ENCODE data around the gene SSTR3.

DNA sequence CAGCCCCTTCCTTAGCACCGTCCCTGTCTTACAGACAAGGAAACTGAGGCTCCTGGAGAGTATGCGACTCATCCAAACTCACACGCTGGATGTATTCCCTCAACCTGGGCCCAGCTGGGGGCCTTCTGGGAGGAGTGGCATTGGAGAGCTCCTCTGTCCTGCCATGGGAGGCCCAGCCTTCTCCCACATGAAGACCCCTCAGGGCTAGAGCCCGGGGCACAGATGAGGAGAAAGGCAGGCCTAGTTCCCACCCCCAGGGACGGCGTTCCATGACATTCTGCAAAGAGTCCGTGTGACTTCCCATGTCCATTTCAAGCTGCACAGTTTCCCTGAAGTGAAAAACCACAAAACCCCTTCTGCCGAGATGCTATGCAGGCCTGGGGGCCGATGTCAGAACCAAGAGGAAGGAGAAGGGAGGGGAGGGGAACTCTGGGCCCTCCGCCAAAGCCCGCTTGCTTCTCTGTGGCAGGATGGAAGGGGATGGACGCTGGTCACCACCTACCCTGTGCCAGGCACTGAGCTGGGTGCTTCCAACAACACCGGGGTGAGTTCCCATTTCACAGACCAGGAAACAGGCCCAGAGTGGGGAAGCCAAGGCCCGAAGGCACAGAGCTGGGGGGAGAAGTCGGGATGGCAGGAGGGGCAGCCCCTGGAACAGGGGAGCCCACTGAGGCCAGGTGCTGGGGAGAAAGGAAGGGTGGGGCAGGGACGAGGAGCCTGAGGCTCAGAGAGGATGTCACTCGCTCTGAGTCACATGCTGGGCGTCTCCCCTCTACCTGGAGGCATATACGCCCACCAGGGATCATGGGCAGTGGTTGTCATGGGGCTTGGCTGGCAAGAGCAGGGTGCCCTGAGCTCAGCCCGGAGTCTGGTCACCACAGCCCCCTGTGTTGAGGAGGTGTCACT lies 16.1 kb upstream of the SSTR3 start:
- TF ChIP-seq, protein P1, sequence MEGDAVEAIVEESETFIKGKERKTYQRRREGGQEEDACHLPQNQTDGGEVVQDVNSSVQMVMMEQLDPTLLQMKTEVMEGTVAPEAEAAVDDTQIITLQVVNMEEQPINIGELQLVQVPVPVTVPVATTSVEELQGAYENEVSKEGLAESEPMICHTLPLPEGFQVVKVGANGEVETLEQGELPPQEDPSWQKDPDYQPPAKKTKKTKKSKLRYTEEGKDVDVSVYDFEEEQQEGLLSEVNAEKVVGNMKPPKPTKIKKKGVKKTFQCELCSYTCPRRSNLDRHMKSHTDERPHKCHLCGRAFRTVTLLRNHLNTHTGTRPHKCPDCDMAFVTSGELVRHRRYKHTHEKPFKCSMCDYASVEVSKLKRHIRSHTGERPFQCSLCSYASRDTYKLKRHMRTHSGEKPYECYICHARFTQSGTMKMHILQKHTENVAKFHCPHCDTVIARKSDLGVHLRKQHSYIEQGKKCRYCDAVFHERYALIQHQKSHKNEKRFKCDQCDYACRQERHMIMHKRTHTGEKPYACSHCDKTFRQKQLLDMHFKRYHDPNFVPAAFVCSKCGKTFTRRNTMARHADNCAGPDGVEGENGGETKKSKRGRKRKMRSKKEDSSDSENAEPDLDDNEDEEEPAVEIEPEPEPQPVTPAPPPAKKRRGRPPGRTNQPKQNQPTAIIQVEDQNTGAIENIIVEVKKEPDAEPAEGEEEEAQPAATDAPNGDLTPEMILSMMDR (IDR thresholded peaks at IDR 0.05) = no peak
- no peak for TF ChIP-seq EZH2 (IDR thresholded peaks at IDR 0.05; ENCODE audit: borderline replicate concordance, insufficient read depth, low read depth, low read length, poor library complexity, severe bottlenecking)

All from B cell (primary cell).